Endothelial cell of umbilical vein (primary cell): Measurements from ENCODE around the gene CRB1. TPM values are rescaled to one million over a fixed set of nuclear protein-coding genes. Genes with fewer than 3 reads are reported as not detected.

ENCODE experiments used
- BruUV-seq: library from RNA; stranded (reverse); fragments of 400-500 nt; replicated peaks from 2 replicates; lab custom pipeline; 2021; lab: Mats Ljungman, UMichigan
- CTCF ChIA-PET: fragments of 300-600, 350-600 bp; sonication (Branson Sonifier 250); formaldehyde crosslinking; loops from one replicate; lab custom pipeline; 2021; ENCODE audit warnings: antibody characterized with exemption, inconsistent platforms; lab: Charles Lee
- POLR2A ChIA-PET: fragments of 300-600, 350-600 bp; sonication (Branson Sonifier 250); formaldehyde crosslinking; loops from one replicate; lab custom pipeline; 2021; ENCODE audit warnings: antibody characterized with exemption, inconsistent platforms; lab: Charles Lee
- DNase-seq: peaks from one replicate; pipeline ENCODE4 v3.0.0-alpha.2; 2011; ENCODE audit warnings: low read depth, low spot score
- FAIRE-seq: peaks from 2 replicates; lab custom pipeline; 2011; peaks lifted over from hg19 to GRCh38; lab: Jason Lieb, UNC
- H2AFZ ChIP-seq: 2 replicates; pipeline ENCODE4 v1.6.0; 2012; ENCODE audit warnings: low read depth, low read length, control low read depth, inconsistent platforms
- H3K27ac ChIP-seq: 2 replicates; pipeline ENCODE4 v1.5.1; 2011; ENCODE audit warnings: low read depth, mild to moderate bottlenecking, control low read depth, low read length, moderate library complexity; ENCODE audit not compliant: insufficient read depth
- H3K27me3 ChIP-seq, 2 experiments: 2 replicates each; pipeline versions ENCODE4 v1.6.0 to v1.6.1; 2011; ENCODE audit warnings: low read length in 2 of 2, mixed read lengths in 1 of 2; ENCODE audit not compliant: control insufficient read depth in 2 of 2, insufficient read depth in 2 of 2
- H3K36me3 ChIP-seq, 2 experiments: 2 replicates in 1 of 2; 3 replicates in 1 of 2; pipeline ENCODE4 v1.5.1; 2011; ENCODE audit warnings: low read length in 2 of 2, mild to moderate bottlenecking in 1 of 2, moderate library complexity in 1 of 2; ENCODE audit not compliant: control insufficient read depth in 2 of 2, insufficient read depth in 2 of 2; ENCODE audit errors: extremely low read depth in 1 of 2
- H3K4me1 ChIP-seq: 3 replicates; pipeline ENCODE4 v1.5.1; 2011; ENCODE audit warnings: mild to moderate bottlenecking, low read length; ENCODE audit not compliant: control insufficient read depth, insufficient read depth; ENCODE audit errors: extremely low read depth
- H3K4me2 ChIP-seq: 2 replicates; pipeline ENCODE4 v1.6.1; 2011; ENCODE audit warnings: low read length, control low read depth, mixed read lengths; ENCODE audit not compliant: insufficient read depth
- H3K4me3 ChIP-seq, 3 experiments: fragments of 200-600 bp in 1 of 3; sonication (generic), shearing (Covaris generic) in 1 of 3; replicated peaks in 1 of 3; 2 replicates each; pipeline ENCODE4 v1.5.1; 2011 to 2016; ENCODE audit warnings: control low read depth in 3 of 3, low read length in 3 of 3, mild to moderate bottlenecking in 2 of 3, inconsistent platforms in 1 of 3, low read depth in 1 of 3, moderate library complexity in 1 of 3; ENCODE audit not compliant: insufficient read depth in 1 of 3
- H3K79me2 ChIP-seq: 2 replicates; pipeline ENCODE4 v1.6.0; 2012; ENCODE audit warnings: low read length, inconsistent platforms; ENCODE audit not compliant: control insufficient read depth, insufficient read depth
- H3K9ac ChIP-seq: replicated peaks from 2 replicates; pipeline ENCODE3; 2011; ENCODE audit warnings: low read length, control low read depth; ENCODE audit not compliant: insufficient read depth; ENCODE audit errors: extremely low read depth
- H3K9me1 ChIP-seq: replicated peaks from 3 replicates; pipeline ENCODE4 v1.6.0; 2011; ENCODE audit warnings: mild to moderate bottlenecking, low read length; ENCODE audit not compliant: control insufficient read depth, insufficient read depth; ENCODE audit errors: extremely low read depth
- H3K9me3 ChIP-seq: replicated peaks from 2 replicates; pipeline ENCODE4 v1.5.1; 2012; ENCODE audit warnings: low read length, inconsistent platforms; ENCODE audit not compliant: control insufficient read depth, insufficient read depth
- H4K20me1 ChIP-seq: replicated peaks from 2 replicates; pipeline ENCODE3; 2011; ENCODE audit warnings: mild to moderate bottlenecking, low read length; ENCODE audit not compliant: control insufficient read depth, insufficient read depth; ENCODE audit errors: extremely low read depth
- EZH2 ChIP-seq: IDR thresholded peaks from 2 replicates; pipeline ENCODE4 v1.6.1; 2012; ENCODE audit warnings: borderline replicate concordance, low read depth, mild to moderate bottlenecking, moderate library complexity, low read length, inconsistent platforms; ENCODE audit not compliant: severe bottlenecking
- FOS ChIP-seq: IDR thresholded peaks from 2 replicates; pipeline ENCODE4 v1.6.1; 2011; ENCODE audit warnings: mild to moderate bottlenecking, low read length, moderate library complexity, borderline replicate concordance; ENCODE audit not compliant: insufficient read depth
- GATA2 ChIP-seq: IDR thresholded peaks from 2 replicates; pipeline ENCODE4 v1.7.0; 2011; ENCODE audit warnings: low read depth, mild to moderate bottlenecking, moderate library complexity, mixed read lengths, low read length; ENCODE audit not compliant: insufficient read length, insufficient read depth
- JUN ChIP-seq: IDR thresholded peaks from 2 replicates; pipeline ENCODE4 v1.6.1; 2011; ENCODE audit warnings: borderline replicate concordance, low read depth; ENCODE audit not compliant: insufficient read length, insufficient read depth
- MYC ChIP-seq: IDR thresholded peaks from one replicate; pipeline ENCODE4 v1.6.1; 2011; ENCODE audit warnings: mild to moderate bottlenecking, low read depth, low read length
- POLR2A ChIP-seq: IDR thresholded peaks from 2 replicates; pipeline ENCODE4 v1.6.1; 2012; ENCODE audit warnings: low read depth, mild to moderate bottlenecking, control low read depth, low read length
- POLR2AphosphoS5 ChIP-seq: IDR thresholded peaks from 2 replicates; pipeline ENCODE4 v1.6.1; 2012; ENCODE audit warnings: low read depth, mild to moderate bottlenecking, control low read depth, low read length, moderate library complexity; ENCODE audit not compliant: insufficient read depth
- dilution Hi-C: fragments of 300-500 bp; cut with MboI; formaldehyde crosslinking; loops from one replicate; pipeline ENCODE4 v1.15.0; 2019; ENCODE audit warnings: low sequenced_read_pairs; ENCODE audit not compliant: extremely low pct_ligation_motif_present
- intact Hi-C: fragments of 100-400 bp; cut with micrococcal nuclease; formaldehyde crosslinking; loops from one replicate; pipeline ENCODE4 v1.10.0; 2022
- polyA plus RNA-seq, 4 experiments: library from polyadenylated mRNA; depleted of rRNA in 3 of 4; stranded (reverse) in 3 of 4; unstranded in 1 of 4; fragments of >200 nt; gene quantifications; 2 replicates each; pipeline versions ENCODE4 v1.2.1 to v1.2.3, GENCODE V29; 2011 to 2012; ENCODE audit warnings: missing spikeins in 1 of 4
- total RNA-seq: library from RNA; stranded (reverse); gene quantifications from 2 replicates; pipeline ENCODE4 v1.2.3, GENCODE V29; 2021
- TF ChIP-seq, protein P1 (sequence below): IDR thresholded peaks from 2 replicates; pipeline ENCODE4 v1.6.1; 2011; ENCODE audit not compliant: insufficient read depth, insufficient read length
- TF ChIP-seq, protein P2 (sequence below), 2 donors: IDR thresholded peaks; 1 replicate in 1 of 2; 2 replicates in 1 of 2; pipeline ENCODE4 v1.5.1; 2011; ENCODE audit warnings: low read length in 2 of 2, mild to moderate bottlenecking in 2 of 2, moderate library complexity in 2 of 2, control low read depth in 1 of 2, inconsistent platforms in 1 of 2, low read depth in 1 of 2; ENCODE audit not compliant: insufficient read depth in 1 of 2; ENCODE audit errors: extremely low read depth in 1 of 2

The CRB1 gene
- total and polyA plus RNA-seq, 2 donors (not counting 3 experiments of a cell fraction or from before 2014, with no cell fraction given) = not detected

DNA sequence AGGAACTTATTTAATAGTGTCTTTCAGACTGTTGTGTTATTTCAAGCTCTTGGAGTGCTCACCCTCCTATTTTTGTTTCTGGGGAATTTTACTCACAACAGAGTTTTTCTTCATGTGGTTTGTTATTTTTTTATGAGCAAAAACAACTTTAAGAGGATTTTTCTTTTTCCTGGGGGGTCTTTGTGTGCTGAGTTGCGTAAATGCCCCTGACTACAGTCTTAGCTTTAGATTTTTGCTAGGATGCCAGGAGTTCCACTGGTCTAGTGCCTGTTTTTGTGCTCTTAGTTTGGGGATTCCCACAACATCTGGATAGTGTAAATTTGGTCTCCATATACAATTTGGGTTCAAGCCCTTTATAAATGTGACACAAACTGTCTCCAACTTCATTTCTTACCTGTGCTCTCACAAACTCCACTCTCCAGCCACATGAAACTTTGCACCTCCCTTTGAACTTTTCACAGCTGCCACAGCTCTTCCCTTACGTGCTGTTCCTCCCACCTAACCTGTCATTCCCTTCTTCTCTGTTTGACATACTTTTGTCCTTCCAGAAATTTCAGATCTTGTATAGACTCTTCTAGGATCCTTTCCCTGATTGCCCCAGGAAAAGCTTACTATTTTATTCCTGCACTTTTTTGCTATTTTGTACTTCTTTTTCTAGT is 180.2 kb downstream of the CRB1 start:
- H3K9ac ChIP-seq = no peak overlapping the region
- H3K4me2 ChIP-seq = no peak overlapping the region
- no peaks in the 10 kb centered on the region for H3K9me3 ChIP-seq
- BruUV-seq = no TSS peak
- no peaks in the 10 kb centered on the region for H4K20me1 ChIP-seq
- H3K27me3 ChIP-seq = no peaks in the 10 kb centered on the region
- no peak for DNase-seq
- H3K9me1 ChIP-seq = no peaks in the 10 kb centered on the region
- dilution Hi-C loops (no loop called here), intact Hi-C loops (no loop called here)
- no peak for TF ChIP-seq POLR2A
- TF ChIP-seq, protein P1, sequence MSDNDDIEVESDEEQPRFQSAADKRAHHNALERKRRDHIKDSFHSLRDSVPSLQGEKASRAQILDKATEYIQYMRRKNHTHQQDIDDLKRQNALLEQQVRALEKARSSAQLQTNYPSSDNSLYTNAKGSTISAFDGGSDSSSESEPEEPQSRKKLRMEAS = no peak
- TF ChIP-seq JUN = no peak
- TF ChIP-seq GATA2 = no peak
- TF ChIP-seq FOS = no peak
- TF ChIP-seq MYC = no peak
- no peak for TF ChIP-seq POLR2AphosphoS5
- TF ChIP-seq, protein P2, sequence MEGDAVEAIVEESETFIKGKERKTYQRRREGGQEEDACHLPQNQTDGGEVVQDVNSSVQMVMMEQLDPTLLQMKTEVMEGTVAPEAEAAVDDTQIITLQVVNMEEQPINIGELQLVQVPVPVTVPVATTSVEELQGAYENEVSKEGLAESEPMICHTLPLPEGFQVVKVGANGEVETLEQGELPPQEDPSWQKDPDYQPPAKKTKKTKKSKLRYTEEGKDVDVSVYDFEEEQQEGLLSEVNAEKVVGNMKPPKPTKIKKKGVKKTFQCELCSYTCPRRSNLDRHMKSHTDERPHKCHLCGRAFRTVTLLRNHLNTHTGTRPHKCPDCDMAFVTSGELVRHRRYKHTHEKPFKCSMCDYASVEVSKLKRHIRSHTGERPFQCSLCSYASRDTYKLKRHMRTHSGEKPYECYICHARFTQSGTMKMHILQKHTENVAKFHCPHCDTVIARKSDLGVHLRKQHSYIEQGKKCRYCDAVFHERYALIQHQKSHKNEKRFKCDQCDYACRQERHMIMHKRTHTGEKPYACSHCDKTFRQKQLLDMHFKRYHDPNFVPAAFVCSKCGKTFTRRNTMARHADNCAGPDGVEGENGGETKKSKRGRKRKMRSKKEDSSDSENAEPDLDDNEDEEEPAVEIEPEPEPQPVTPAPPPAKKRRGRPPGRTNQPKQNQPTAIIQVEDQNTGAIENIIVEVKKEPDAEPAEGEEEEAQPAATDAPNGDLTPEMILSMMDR (IDR thresholded peaks at IDR 0.05; ENCODE audit: extremely low read depth in 1 of 2, insufficient read depth in 1 of 2, low read depth in 1 of 2, low read length in 2 of 2) = no peak
- no peak for TF ChIP-seq EZH2
- H2AFZ ChIP-seq = no peak overlapping the region
- H3K4me3 ChIP-seq = no peak overlapping the region
- CTCF ChIA-PET = interaction anchor here (0.9 kb wide), 1 partner anchor 16 kb away, joined by 3 read pairs; no protein-coding TSS in a partner anchor
- POLR2A ChIA-PET = no interaction called here
- no peak for FAIRE-seq
- H3K79me2 ChIP-seq = no peaks in the 10 kb centered on the region
- H3K4me1 ChIP-seq = no peaks in the 10 kb centered on the region
- no peak overlapping the region for H3K27ac ChIP-seq
- H3K36me3 ChIP-seq = no peaks in the 10 kb centered on the region
